DND-41 (cell line): Measurements from ENCODE around the gene VPS18.
A peak's percentile ranks its signal among the peaks of the same experiment; 100 is the strongest.

Source experiments
- ATAC-seq: fragments of 200-7000 bp; cut with Tn5 transposase; 3 replicates; pipeline ENCODE4 v1.9.1; 2021; ENCODE audit warnings: low read depth; ENCODE audit not compliant: insufficient read depth
- DNase-seq: peaks from one replicate; pipeline ENCODE4 v3.0.0-alpha.2; 2020
- H2AFZ ChIP-seq: 2 replicates; pipeline ENCODE4 v1.6.0; 2012; ENCODE audit warnings: low read depth, low read length
- H3K27ac ChIP-seq: 2 replicates; pipeline ENCODE4 v1.5.1; 2012; ENCODE audit warnings: low read length, inconsistent platforms
- H3K27me3 ChIP-seq: fragments of 200-600 bp; sonication (generic); 2 replicates; pipeline ENCODE4 v1.6.0; 2012; ENCODE audit warnings: low read length, mild to moderate bottlenecking, inconsistent platforms; ENCODE audit not compliant: insufficient read depth, poor library complexity
- H3K36me3 ChIP-seq: 2 replicates; pipeline ENCODE4 v1.5.1; 2012; ENCODE audit warnings: low read length, inconsistent platforms; ENCODE audit not compliant: insufficient read depth
- H3K4me1 ChIP-seq: 2 replicates; pipeline ENCODE4 v1.5.1; 2012; ENCODE audit warnings: mild to moderate bottlenecking, low read length; ENCODE audit not compliant: insufficient read depth
- H3K4me2 ChIP-seq: 2 replicates; pipeline ENCODE4 v1.6.0; 2012; ENCODE audit warnings: mild to moderate bottlenecking, moderate library complexity, low read length, inconsistent platforms; ENCODE audit not compliant: insufficient read depth
- H3K4me3 ChIP-seq, 2 experiments: fragments of 200-600 bp in 1 of 2; shearing (Covaris generic) in 1 of 2; 2 replicates each; pipeline ENCODE4 v1.5.1; 2012 to 2016; ENCODE audit warnings: inconsistent platforms in 2 of 2, low read length in 2 of 2, mild to moderate bottlenecking in 2 of 2, low read depth in 1 of 2, moderate library complexity in 1 of 2
- H3K79me2 ChIP-seq: 2 replicates; pipeline ENCODE4 v1.6.0; 2012; ENCODE audit warnings: low read length, inconsistent platforms; ENCODE audit not compliant: insufficient read depth
- H3K9ac ChIP-seq: 2 replicates; pipeline ENCODE4 v1.6.0; 2012; ENCODE audit warnings: low read depth, mild to moderate bottlenecking, inconsistent platforms, low read length, moderate library complexity
- H3K9me3 ChIP-seq: 2 replicates; pipeline ENCODE4 v1.5.1; 2012; ENCODE audit warnings: low read length, moderate library complexity, mild to moderate bottlenecking, inconsistent platforms; ENCODE audit not compliant: insufficient read depth, severe bottlenecking
- H4K20me1 ChIP-seq: 2 replicates; pipeline ENCODE4 v1.6.0; 2012; ENCODE audit warnings: low read length; ENCODE audit not compliant: insufficient read depth
- EZH2 ChIP-seq: IDR thresholded peaks from 3 replicates; pipeline ENCODE4 v1.6.1; 2012; ENCODE audit warnings: borderline replicate concordance, low read depth, mild to moderate bottlenecking, moderate library complexity, low read length, inconsistent platforms; ENCODE audit not compliant: severe bottlenecking
- TF ChIP-seq, protein P1 (sequence below): IDR thresholded peaks from 2 replicates; pipeline ENCODE4 v1.5.1; 2012; ENCODE audit warnings: borderline replicate concordance, low read length, moderate library complexity, mild to moderate bottlenecking; ENCODE audit not compliant: poor library complexity, severe bottlenecking; ENCODE audit errors: extremely low read depth

The VPS18 gene

DNA sequence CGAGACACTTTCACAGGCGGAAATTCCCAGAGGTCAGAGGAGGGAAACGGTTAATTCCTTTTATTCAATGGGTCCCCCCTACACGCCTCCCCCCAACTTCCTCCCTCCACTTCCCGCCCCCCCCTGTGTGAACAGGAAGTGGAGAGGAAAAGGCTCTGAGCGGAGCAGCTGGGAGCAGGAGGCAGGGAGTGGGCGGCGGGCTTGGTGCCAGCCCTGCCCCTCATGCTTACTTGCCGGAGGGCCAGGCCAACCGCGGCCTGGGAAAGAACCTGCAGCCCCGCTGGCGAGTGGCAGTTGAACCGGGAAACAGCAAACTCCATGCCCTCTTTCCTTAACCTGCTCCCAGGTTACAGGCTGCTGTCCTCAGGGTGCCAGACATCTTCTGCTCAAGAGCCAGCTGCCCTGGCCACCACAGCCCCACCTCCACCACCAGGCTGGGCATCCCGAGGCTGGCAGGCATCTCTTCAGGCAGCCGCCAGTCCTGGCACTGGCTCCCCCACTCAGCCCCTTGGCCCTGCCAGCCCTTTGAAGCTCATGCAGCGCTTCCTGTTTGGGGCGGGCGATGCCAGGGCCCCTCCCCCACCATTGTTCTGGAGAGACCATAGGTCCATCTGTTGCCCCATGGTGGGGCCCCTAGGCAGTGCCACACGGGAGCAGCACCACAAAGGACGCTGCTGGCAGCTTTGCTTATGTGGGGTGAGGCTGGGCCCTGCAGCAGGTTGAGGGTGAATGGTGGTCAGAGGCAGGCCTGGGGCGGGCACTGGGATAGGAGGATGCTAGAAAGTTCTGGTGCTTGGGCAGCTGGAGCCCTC is 12.9 kb downstream of the VPS18 start:
- Histone ChIP-seq H2AFZ (peak overlapping the region; percentile 74), H3K27ac (no peak overlapping the region)
- ATAC-seq, result peak; percentile 25

DNA sequence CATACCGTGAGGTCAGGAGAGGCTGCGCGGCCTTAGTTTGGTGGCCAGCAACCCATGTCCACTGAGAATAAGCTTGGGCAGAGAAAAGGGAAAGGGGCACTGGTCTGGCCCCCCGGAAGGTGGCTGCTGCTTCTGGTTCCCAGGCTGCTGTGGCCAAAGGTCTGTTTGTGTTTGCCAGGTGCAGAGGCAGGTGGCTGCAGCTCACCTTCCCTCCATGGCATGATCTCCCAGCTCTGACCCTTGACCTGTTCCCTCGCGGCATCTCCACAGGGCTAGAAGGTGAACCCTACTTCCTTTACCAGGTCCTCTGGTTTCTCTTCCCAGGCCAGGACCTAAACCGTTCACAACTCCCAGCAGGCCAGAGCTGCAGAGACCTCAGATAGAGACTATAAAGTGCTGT is 13.8 kb downstream of the VPS18 start:
- H3K79me2 ChIP-seq, result no peaks in the 10 kb centered on the region
- peaks cover 13% of the 10 kb centered on the region for H3K36me3 ChIP-seq
- DNase-seq (no peak), ATAC-seq (no peak)
- H3K4me3 ChIP-seq, result no peak overlapping the region
- no peak overlapping the region for H3K9ac ChIP-seq
- H3K27me3 ChIP-seq, result no peaks in the 10 kb centered on the region
- TF ChIP-seq, protein P1, sequence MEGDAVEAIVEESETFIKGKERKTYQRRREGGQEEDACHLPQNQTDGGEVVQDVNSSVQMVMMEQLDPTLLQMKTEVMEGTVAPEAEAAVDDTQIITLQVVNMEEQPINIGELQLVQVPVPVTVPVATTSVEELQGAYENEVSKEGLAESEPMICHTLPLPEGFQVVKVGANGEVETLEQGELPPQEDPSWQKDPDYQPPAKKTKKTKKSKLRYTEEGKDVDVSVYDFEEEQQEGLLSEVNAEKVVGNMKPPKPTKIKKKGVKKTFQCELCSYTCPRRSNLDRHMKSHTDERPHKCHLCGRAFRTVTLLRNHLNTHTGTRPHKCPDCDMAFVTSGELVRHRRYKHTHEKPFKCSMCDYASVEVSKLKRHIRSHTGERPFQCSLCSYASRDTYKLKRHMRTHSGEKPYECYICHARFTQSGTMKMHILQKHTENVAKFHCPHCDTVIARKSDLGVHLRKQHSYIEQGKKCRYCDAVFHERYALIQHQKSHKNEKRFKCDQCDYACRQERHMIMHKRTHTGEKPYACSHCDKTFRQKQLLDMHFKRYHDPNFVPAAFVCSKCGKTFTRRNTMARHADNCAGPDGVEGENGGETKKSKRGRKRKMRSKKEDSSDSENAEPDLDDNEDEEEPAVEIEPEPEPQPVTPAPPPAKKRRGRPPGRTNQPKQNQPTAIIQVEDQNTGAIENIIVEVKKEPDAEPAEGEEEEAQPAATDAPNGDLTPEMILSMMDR, result no peak
- peaks cover 14% of the 10 kb centered on the region for H3K4me1 ChIP-seq
- no peak overlapping the region for H3K27ac ChIP-seq
- peaks cover 19% of the 10 kb centered on the region for H4K20me1 ChIP-seq
- H3K9me3 ChIP-seq, result no peaks in the 10 kb centered on the region
- H3K4me2 ChIP-seq, result no peak overlapping the region
- H2AFZ ChIP-seq, result no peak overlapping the region

More for the DNA sequence above, 12.9 kb downstream of the VPS18 start:
- peak; percentile 60 for DNase-seq
- Histone ChIP-seq H3K79me2 (no peaks in the 10 kb centered on the region), H3K9me3 (no peaks in the 10 kb centered on the region), H3K4me1 (peaks cover 14% of the 10 kb centered on the region), H3K4me3 (peak overlapping the region in 1 of 2 experiments; percentile 57; a peak in 2 of 4 replicates), H4K20me1 (peaks cover 25% of the 10 kb centered on the region), H3K9ac (peak overlapping the region; percentile 56), H3K27me3 (no peaks in the 10 kb centered on the region), H3K4me2 (peak overlapping the region; percentile 88), H3K36me3 (peaks cover 21% of the 10 kb centered on the region)
- no peak for TF ChIP-seq EZH2
- TF ChIP-seq, protein P1, result no peak

DNA sequence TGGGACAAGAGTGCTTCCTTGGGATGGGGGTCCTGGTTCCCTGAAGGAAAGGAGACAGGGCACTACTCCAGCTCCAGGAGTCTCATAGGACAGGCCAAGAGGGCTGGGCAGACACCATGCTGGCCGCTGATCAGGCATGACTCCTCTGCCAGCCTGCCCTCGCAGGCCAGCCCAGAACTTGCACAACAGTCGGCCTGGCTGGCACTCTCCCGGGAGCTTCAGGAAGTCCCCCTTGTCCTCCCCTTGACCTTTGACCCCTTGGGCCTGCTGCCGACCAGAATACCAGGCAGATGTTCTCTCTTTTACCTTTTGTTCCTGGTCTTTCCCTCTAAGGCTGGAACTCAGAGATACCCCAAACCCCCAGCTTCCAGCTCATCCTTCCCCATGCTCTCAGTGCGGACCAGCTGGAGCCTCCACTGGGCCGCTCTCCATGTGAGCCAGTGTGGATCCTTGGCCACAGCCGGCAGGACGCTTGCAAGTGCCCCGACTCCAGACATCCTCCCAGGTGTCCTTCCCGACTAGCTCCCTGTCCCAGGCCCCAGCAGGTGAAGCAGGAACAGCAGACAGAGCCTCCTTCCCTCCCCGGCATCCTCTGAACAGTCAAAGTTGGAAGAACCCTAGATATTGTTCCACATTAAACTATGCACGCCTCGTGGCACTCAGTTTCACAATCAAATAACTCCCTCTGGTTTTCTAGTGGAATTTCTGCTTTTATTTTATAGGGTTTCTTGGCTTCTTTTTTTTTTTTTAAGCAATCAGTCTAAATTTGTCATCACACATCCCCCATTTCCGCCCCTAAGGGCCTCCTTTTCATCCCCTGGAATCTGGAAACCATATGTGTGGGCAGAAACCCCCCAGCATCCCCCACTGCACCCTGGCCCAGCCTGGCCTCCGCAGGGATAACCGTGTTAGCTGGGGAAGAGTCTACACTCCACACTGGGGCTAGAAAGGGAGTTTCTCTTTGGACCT is 15.7 kb downstream of the VPS18 start:
- H3K4me2 ChIP-seq, result no peak overlapping the region
- H3K4me3 ChIP-seq, result no peak overlapping the region
- H3K27me3 ChIP-seq, result no peaks in the 10 kb centered on the region
- H3K4me1 ChIP-seq, result peaks cover 14% of the 10 kb centered on the region
- no peak for TF ChIP-seq EZH2
- TF ChIP-seq, protein P1, result no peak
- no peaks in the 10 kb centered on the region for H3K79me2 ChIP-seq
- ATAC-seq (no peak), DNase-seq (no peak)
- H3K27ac ChIP-seq, result no peak overlapping the region
- H4K20me1 ChIP-seq, result peaks cover 6% of the 10 kb centered on the region; the same call in 1 of the 2 replicates
- no peak overlapping the region for H2AFZ ChIP-seq
- no peak overlapping the region for H3K9ac ChIP-seq
- peaks cover under 1% of the 10 kb centered on the region; the same call in 1 of the 2 replicates for H3K36me3 ChIP-seq
- no peaks in the 10 kb centered on the region for H3K9me3 ChIP-seq
